Activated CD8-positive, alpha-beta memory T cell treated with anti-CD3 and anti-CD28 coated beads for 36 hours (primary cell): ENCODE results near the gene TPSD1. TPM values are rescaled to one million over a fixed set of nuclear protein-coding genes. Genes with fewer than 3 reads are reported as not detected.
"Not testable (repeated sequence)": the region's sequence is repeated elsewhere in the genome, so short reads cannot be mapped to it uniquely, and the experiment has no call there.

Experiments used
- CTCF ChIA-PET: fragments of 350-600 bp; sonication (Branson Sonifier 250); formaldehyde crosslinking; loops from one replicate; lab custom pipeline; 2021; ENCODE audit warnings: antibody characterized with exemption; lab: Charles Lee
- POLR2A ChIA-PET: fragments of 350-600 bp; sonication (Branson Sonifier 250); formaldehyde crosslinking; loops from one replicate; lab custom pipeline; 2021; ENCODE audit warnings: antibody characterized with exemption; lab: Charles Lee
- total RNA-seq, 2 experiments: library from RNA; stranded (reverse); gene quantifications; one replicate each; pipeline ENCODE4 v1.2.3, GENCODE V29; 2021

Gene TPSD1
- not detected for total RNA-seq

DNA sequence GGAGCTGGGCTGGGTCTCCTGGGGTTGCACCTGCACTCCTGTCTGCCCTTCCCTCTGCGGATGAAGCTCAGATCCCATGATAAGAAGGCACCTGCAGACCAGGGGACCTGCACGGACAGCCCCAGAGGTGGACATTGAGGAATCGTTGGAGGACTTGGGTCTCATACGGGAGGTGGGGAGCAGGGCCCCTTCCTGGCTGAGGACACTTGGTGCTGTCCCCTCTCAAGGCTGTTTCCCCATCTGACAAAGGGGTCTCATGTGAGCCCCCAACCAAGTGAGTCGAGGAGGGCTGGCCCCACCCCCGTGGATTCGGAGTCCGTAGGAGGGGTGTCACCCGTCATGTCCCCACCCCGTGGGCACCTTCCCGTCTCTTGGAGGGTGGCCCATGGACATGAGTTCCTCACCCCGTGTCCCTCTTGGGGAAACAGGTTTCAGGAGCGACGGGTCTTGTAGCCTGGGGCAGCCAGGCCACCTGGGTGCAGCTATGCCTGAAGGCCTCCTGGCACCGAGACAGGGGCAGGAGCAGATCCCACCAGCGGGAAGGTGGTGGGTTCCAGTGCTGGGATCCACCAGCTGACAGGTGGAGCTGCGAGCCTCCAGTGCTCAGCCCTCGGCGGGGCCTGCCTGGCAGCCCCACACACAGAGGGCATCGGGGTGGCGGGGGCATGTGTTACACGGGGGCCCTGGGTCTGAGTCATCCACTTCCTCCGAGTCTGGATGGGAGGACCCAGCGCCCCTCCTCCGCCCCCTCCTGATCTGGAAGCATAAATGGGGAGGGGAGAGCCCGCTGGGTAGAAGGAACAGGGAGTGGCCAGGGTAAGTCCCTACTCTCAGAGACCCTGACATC lies at the start of gene TPSD1:
TSS of gene TPSD1 (plus strand) at position 794 of the 847 bp plus-strand sequence. CDS start 212 bp downstream, outside the sequence.
- POLR2A ChIA-PET, CTCF ChIA-PET: not testable (repeated sequence)

DNA sequence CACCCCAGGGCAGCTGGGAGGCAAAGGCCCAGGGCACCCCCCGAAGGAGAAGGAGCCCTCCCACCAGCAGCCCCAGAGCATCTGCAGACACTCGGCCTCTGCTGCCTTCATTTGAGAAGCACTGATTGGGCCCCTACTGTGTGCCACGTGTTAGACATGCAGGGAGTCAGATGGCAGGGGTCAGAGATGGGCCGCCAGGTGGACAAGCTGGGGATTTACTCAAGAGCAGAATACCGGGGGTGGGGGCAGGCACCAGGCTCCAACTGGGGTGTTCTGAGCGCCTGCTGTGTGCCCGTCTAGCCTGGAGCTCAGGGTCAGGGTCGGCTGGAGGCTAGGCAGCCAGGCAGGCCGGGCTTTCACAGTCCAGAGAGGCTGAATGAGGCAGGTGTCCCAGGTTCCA lies 49.5 kb upstream of the TPSD1 start:
- POLR2A ChIA-PET, result no interaction called here
- CTCF ChIA-PET, result no interaction called here

DNA sequence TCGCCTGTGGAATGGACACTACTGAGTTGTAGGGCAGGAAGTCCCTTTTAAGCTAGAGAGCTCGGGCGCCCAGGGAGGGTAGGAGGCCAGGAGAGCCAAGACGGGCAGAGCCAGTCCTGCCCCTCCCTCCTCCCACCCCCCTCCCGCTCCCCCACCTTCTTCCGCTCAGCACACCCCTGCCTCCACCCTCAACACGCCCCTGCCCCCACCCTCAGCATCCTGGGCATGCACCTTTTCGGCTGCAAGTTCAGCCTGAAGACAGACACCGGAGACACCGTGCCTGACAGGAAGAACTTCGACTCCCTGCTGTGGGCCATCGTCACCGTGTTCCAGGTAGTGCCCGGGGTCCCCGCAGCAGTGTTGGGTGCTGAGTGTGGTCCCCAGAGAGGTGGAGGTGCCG lies 49.1 kb upstream of the TPSD1 start:
- POLR2A ChIA-PET, result no interaction called here
- CTCF ChIA-PET, result interaction anchor here (1.2 kb wide), 1 partner anchor 150 kb away, joined by 3 read pairs; no protein-coding TSS in a partner anchor

DNA sequence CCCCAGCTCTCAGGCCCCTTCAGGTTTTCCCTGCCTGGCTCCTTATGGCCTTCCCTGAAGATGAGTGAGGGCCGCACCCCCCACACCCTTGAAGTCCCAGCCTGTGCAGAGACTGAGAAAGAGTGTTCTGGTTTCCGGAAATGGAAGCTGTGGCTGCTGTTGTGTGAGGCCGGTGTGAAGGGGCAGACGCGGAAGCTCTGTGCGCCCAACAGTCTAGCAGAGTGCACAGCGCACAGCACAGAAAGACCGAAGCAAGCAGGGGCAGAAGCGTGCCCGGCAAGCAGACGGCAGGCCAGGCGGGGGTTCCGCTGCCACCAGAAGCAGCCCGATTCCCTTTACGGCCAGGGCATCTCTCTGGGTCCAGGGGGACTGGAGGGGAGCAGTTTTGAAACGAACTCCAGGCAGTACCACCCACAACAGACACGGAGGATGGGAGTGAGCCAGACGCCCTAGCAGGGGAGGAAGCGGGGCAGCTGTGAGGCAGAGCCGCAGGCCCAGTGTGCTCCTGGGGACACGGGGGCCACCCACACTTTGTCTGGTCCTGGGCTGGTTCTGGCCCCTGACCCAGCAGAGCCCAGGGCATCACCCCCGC lies 47.5 kb upstream of the TPSD1 start:
- CTCF ChIA-PET, result interaction anchor here (0.5 to 1.2 kb wide), 2 partner anchors 58 to 151 kb away, joined by 3 to 4 read pairs; no protein-coding TSS in a partner anchor

DNA sequence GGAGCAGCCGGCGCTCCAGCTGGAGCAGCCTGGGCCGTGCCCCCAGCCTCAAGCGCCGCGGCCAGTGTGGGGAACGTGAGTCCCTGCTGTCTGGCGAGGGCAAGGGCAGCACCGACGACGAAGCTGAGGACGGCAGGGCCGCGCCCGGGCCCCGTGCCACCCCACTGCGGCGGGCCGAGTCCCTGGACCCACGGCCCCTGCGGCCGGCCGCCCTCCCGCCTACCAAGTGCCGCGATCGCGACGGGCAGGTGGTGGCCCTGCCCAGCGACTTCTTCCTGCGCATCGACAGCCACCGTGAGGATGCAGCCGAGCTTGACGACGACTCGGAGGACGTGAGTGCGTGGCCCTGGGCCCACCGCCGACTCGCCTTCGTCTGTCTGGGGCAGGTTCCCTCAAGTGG lies 46.8 kb upstream of the TPSD1 start:
- CTCF ChIA-PET, result no interaction called here
- POLR2A ChIA-PET, result no interaction called here

More for the DNA sequence above, 47.5 kb upstream of the TPSD1 start:
- POLR2A ChIA-PET, result no interaction called here

DNA sequence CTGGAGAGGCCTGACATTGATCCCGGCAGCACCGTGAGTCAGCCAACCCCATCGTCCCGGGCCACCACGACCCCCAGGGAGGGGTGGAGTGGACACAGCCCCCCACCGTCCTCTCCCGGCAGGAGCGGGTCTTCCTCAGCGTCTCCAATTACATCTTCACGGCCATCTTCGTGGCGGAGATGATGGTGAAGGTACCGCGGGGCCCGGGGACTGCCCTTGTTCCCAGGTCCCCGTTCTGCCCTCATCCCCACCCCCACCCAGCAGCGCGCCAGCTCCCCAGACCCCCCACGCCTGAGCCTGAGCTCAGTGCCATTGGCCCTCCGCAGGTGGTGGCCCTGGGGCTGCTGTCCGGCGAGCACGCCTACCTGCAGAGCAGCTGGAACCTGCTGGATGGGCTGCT lies 45.4 kb upstream of the TPSD1 start:
- POLR2A ChIA-PET, result interaction anchor here (0.6 kb wide), 1 partner anchor 684 kb away, joined by 3 read pairs; no protein-coding TSS in a partner anchor
- CTCF ChIA-PET, result no interaction called here

DNA sequence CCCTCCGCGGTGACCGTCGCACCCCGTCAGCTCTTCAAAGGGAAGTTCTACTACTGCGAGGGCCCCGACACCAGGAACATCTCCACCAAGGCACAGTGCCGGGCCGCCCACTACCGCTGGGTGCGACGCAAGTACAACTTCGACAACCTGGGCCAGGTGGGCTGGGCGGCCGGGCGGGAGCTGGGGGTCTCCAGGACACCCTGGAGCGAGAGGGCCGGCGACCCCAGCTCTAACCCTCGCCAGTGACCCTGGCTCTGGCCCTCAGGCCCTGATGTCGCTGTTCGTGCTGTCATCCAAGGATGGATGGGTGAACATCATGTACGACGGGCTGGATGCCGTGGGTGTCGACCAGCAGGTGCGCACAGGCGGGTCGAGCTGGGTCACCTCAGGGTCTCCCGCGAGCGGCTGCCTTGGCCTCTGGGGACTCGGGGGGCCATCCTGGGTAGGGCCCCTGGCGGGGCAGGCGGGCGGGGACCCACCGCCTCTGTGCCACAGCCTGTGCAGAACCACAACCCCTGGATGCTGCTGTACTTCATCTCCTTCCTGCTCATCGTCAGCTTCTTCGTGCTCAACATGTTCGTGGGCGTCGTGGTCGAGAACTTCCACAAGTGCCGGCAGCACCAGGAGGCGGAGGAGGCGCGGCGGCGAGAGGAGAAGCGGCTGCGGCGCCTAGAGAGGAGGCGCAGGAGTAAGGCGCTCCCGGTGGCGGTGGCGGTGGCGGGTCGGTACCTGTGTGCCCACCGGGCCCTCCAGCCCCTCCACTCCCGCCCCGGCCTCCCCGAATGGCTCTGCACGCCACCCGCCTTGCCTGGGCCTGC lies 44.2 kb upstream of the TPSD1 start:
- POLR2A ChIA-PET, result no interaction called here
- CTCF ChIA-PET, result no interaction called here

DNA sequence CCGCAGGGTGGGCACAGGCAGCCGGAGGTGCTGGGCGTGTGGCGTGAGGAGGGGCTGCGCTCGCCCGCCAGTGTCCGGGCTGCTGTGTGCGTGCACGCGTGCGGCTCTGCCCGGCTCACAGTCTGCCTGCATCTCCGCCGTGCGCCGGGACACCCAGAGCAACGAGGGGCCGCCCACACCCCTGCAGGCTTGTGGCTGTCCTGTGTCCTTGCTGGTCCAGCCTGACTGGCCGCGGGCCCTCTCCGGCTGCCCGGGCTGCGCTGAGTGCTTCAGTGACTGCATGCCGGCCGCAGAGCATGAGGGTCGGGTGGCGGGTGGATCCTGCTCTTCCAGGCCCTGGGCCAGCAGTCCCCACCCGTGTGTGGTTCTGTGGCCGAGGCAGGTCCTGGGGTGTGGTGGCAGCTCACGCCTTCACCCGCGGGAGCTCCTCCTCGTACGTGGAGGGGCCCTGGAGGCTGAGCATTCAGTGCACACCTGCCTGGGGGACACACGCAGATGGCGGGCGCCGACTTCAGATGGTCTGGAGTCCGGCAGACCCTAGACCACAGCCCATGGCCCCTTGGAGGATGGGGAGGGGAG lies 43.2 kb upstream of the TPSD1 start:
- CTCF ChIA-PET, result no interaction called here
- POLR2A ChIA-PET, result no interaction called here

DNA sequence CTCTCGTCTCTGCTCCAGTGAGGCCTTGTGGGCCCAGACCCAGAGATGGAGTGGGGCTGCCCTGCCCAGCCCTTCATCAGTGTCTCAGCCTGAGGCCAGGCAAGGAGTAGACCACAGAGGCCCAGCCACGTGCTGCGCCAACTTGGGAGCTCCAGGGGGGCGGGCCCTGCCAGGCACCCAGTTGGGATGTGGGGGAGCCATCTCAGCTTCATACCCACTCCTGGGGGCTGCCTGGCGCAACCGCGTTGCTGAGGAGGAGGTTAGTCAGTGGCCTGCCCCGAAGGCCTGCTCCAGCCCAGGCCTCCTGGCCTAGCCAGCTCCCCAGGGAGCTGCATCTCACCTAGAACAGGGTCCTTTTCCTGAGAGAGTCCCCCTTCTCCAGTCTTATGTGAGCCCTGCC lies 42.6 kb upstream of the TPSD1 start:
- CTCF ChIA-PET, result no interaction called here

DNA sequence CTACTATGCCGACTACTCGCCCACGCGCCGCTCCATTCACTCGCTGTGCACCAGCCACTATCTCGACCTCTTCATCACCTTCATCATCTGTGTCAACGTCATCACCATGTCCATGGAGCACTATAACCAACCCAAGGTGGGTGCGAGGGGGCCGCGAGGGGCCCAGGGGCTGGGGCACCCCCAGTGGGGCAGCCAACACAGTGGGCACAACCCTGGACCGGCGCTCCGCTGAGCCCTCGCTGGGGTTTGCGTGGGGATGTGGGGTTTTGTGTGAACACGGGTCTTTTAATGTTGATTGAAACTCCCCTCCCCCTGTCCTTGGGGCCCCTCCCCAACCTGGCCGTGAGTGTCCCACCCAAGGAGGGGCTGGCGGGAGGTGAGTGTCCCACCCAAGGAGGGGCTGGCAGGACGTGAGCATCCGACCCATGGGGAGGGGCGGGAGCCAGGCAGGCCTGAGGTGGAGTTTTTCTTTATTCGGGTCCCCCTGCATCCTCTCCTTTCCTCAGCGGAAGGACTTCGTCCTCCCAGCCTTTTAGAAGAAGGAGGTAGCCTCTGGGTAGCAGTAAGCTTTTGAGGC lies 42.0 kb upstream of the TPSD1 start:
- POLR2A ChIA-PET, result no interaction called here
- CTCF ChIA-PET, result no interaction called here

More for the DNA sequence above, 42.6 kb upstream of the TPSD1 start:
- POLR2A ChIA-PET, result no interaction called here

DNA sequence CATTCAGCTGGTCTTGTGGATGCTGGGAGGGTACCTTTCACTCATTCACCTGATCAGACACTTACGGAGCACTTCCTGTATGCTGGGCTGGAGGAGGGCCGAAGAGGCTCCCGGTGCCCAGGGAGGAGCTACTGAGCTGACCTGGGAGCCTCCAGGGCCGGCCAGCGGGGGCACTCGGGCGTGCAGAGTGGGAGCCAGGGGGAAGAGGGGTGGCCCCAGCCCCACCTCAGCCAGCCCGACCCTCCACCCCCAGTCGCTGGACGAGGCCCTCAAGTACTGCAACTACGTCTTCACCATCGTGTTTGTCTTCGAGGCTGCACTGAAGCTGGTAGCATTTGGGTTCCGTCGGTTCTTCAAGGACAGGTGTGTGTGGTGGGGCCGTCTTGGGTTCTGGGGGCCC lies 41.1 kb upstream of the TPSD1 start:
- ChIA-PET POLR2A (no interaction called here), CTCF (no interaction called here)

DNA sequence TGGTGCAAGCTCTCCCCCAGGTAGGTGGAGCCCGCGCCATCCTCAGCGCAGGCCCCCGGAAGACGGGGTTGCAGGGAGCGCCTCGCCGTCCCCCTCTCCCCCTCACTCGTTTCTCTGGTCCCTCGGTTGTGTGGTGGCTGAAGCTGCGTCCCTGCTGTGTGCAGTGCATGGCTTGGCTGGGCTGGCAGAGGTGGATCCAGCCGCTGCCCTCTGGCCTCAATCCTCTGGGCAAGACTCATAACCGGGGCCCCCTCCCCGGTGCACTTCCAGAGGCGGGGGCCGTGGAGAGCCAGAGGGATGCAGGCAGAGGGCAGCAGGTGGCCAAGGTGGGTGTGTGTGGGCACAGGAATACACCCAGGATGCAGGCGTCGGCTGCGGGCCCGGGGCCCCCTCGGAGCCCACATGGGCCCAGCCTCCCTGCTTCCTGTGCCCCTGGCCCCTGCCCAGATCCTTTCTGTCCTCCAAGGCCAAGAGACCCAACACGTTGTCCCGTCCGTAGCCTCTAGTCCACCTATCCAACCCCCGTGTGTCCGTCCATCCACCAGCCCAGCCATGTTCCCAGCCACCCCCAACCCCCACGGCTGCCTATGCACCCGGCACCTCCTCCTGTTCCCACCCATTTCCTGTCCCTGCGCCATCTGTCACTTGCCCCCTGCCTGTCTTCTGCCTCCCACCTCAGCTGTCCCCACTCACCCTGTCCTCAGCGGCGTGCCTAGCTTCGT lies 40.1 kb upstream of the TPSD1 start:
- POLR2A ChIA-PET, result no interaction called here
- CTCF ChIA-PET, result no interaction called here

DNA sequence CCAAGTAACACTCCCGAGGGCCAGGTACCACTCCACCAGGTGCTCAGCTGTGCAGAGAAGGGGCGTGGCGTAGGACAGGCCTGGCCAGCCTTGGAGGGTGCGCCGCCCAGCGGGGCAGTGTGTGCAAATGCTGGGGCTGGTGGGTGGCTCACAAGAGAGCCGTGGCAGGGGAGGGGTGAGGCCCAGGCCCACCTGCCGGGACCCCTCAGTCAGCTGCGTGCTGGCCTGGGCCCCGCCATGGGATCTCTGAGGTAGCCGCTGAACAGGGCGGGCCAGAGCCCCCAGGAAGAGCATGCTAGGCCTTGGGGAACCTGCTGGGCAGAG lies 39.6 kb upstream of the TPSD1 start:
- ChIA-PET CTCF (no interaction called here), POLR2A (no interaction called here)

DNA sequence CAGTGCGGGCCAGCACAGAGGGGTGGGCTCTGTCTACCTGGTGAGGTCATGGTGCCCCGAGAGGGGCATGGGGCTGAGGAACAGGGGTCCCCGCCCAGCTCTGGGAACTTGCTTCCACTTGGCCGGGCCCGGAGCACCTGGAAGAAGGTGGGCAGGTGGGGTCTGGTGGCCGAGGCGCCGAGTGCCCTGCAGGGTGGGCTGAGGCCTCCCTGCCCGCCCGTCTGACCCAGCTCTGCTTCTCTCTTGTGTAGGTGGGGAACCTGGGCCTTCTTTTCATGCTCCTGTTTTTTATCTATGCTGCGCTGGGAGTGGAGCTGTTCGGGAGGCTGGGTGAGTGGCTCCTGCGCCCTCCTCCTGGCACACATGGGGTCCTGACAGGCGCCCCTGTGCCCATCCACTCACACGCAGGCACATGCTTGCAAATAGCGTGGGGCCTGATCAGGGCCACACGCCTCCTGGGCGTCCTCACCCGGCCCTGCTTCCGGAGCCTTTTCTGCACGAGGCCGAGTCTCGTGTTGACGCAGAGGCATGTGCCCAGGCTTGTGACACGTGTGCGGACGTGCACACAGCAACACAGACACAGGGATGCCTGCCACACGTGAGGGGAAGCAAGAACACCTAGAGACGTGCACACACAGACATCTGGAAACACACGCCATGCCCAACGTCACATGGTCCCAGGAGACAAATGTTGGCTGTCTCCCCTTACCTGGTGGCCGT lies 39.0 kb upstream of the TPSD1 start:
- CTCF ChIA-PET, result no interaction called here
- POLR2A ChIA-PET, result no interaction called here

DNA sequence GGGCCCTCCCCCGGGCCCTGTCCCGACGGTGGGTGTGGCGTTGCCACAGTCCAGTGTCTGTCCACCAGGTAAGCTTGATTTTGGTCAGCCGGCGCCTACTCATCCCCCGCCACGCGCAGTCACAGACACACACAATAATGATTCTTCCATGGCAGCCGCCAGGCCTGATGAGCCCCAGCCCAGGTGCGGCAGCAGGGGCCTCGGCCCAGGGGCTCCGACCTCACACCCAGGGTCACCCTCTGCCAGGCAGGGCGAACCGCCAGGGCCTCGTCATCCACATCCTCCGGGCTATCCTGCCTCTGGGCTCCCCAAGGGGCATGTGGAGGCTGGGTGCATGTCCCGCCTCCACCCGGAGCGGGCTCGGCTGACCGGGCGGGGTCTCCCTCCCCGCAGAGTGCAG lies 38.3 kb upstream of the TPSD1 start:
- POLR2A ChIA-PET, result no interaction called here
- CTCF ChIA-PET, result no interaction called here

DNA sequence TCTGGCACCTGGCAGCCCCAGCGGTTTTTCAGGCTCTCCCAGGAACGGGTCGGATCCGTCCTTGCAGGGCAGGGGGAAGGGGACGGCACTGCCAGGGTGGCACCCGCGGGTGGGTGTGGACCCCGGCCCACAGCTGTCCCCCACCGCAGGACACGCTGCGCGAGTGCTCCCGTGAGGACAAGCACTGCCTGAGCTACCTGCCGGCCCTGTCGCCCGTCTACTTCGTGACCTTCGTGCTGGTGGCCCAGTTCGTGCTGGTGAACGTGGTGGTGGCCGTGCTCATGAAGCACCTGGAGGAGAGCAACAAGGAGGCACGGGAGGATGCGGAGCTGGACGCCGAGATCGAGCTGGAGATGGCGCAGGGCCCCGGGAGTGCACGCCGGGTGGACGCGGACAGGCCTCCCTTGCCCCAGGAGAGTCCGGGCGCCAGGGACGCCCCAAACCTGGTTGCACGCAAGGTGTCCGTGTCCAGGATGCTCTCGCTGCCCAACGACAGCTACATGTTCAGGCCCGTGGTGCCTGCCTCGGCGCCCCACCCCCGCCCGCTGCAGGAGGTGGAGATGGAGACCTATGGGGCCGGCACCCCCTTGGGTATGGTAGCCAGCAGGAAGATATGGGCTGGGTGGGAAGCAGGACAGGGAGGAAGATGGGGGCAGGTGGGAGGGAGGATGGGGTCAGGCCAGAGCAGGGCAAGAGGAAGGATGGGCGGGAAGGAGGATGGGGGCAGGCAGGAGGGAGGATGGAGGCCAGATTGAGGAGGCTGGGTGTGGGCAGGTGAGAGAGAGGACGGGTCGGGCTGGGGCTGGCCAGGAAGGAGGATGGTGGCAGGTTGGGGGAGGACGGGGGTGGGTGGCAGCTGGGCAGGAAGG lies 37.6 kb upstream of the TPSD1 start:
- ChIA-PET CTCF (no interaction called here), POLR2A (no interaction called here)

DNA sequence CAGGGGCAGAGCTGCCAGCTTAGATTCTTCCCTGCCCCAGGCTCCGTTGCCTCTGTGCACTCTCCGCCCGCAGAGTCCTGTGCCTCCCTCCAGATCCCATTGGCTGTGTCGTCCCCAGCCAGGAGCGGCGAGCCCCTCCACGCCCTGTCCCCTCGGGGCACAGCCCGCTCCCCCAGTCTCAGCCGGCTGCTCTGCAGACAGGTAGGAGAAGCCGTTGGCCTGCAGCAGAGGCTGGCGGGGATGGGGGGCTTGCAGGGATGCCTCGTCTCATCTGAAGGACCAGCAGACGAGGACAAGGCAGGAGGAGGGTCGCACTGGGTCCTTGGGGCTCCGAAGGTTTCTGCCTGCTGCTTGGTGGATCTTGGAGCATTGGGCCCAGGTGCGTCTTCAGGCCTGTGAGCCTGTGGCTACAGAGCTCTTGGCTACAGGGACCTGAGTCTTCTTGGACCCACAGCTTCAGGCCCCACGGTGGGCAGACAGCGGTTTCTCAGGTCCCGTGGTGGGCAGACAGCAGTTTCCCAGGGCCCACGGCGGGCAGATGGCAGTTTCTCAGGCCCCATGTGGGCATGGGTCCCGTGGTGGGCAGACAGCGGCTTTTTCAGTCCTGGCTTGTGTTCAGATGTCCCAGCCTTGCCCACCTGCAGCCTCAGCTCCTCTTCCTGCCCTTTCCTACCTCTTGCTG lies 36.8 kb upstream of the TPSD1 start:
- ChIA-PET CTCF (no interaction called here), POLR2A (no interaction called here)
